ENCODE measurements around the gene UBE2L3. TPM values are rescaled to one million over a fixed set of nuclear protein-coding genes. Genes with fewer than 3 reads are reported as not detected.

Gene UBE2L3
- total RNA-seq, 6 experiments from 2014 or later = 16.8 to 34.4 (median 22.1) TPM

DNA sequence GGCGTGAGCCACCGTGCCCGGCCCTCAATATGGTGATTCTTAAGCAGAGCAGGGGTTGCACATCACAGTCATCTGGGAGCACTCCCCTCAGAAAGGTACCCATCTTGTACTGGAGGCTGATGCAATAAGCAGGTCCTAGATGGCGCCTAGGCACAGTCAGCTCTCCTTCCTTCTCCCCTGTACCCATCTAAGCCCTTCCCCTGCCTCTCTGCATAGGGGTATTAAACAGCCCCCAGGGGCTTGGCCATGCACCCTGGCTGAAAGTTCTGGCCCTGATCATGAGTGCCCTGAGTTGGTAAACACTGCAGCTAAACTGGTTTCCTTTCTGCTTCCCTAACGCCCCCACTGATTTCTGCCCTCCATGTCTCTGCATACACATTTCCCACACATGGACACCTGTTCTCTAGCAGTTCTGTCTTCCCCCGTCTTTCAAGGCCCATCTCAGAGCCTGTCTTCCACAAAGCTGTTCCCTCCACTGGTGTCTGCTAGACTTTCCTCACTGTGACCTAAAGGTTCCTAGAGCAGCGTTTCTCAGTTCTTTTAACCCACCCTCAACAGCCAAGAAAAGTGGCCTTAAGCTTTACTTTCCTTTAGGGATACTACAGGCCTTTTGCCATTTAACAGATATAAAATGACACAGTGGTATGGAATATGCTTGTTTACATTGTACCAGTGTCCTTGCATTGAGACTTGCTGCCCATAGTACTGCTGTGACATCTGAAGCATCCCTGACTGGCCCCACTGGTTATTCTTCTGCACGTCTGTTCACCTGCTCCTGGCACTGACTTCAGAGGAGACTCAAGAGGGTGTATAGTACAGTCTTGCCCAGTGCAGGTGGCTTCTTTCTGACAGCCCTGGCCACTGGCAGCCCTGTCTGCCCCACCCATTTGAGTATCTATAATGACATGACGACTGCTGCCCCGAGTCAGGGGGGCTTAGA lies 15.6 kb downstream of the UBE2L3 start:
- H3K27ac ChIP-seq = no peak overlapping the region
- DNase-seq (no peak), ATAC-seq (peak in 1 of 4 donors; percentile 25)
- no peak overlapping the region for H3K4me3 ChIP-seq
- WGBS (ENCODE audit: insufficient coverage, low coverage, low lambda C conversion rate, missing lambda C conversion rate) = 72% methylated on average over 5 of the region's 10 CpGs
- TF ChIP-seq, protein P1, sequence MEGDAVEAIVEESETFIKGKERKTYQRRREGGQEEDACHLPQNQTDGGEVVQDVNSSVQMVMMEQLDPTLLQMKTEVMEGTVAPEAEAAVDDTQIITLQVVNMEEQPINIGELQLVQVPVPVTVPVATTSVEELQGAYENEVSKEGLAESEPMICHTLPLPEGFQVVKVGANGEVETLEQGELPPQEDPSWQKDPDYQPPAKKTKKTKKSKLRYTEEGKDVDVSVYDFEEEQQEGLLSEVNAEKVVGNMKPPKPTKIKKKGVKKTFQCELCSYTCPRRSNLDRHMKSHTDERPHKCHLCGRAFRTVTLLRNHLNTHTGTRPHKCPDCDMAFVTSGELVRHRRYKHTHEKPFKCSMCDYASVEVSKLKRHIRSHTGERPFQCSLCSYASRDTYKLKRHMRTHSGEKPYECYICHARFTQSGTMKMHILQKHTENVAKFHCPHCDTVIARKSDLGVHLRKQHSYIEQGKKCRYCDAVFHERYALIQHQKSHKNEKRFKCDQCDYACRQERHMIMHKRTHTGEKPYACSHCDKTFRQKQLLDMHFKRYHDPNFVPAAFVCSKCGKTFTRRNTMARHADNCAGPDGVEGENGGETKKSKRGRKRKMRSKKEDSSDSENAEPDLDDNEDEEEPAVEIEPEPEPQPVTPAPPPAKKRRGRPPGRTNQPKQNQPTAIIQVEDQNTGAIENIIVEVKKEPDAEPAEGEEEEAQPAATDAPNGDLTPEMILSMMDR (IDR thresholded peaks at IDR 0.05) = no peak
- no peak for TF ChIP-seq POLR2A (IDR thresholded peaks at IDR 0.05)
- peaks cover 0 to 37% (median 14%) of the 10 kb centered on the region in 4 donors for H3K4me1 ChIP-seq
- intact Hi-C loops (cut with DNase I) = loop anchor here in 1 of 2 donors (5.0 kb wide), 1 partner anchor 44 kb away; no protein-coding TSS in a partner anchor
- no peaks in the 10 kb centered on the region for H3K36me3 ChIP-seq
- no peaks in the 10 kb centered on the region for H3K27me3 ChIP-seq
- no peaks in the 10 kb centered on the region for H3K9me3 ChIP-seq

DNA sequence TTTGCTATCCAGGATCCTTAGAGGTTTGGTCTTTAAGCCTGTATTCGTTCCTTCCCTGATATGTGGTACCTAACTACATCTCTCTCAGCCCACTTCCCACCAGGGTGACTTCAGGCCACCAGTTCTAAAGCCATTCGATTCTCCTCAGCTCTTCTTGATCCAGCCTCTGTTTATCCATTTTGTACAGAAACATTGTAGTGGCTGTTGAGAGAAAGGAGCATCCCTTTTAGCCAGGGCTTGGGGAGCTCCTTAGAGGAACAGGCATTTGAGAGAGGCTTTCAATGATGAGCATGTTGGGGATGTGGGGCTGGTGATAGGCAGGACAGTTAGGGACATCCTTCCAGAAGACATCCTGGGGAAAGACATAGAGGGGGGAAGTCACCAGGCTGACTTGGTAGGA lies 17.9 kb downstream of the UBE2L3 start:
- no peak for TF ChIP-seq POLR2A (IDR thresholded peaks at IDR 0.05)
- TF ChIP-seq, protein P1 (IDR thresholded peaks at IDR 0.05) = no peak
- H3K4me3 ChIP-seq = no peak overlapping the region
- no peaks in the 10 kb centered on the region for H3K36me3 ChIP-seq
- WGBS (ENCODE audit: insufficient coverage, low coverage, low lambda C conversion rate, missing lambda C conversion rate) = 65% methylated on average over 2 of the region's 2 CpGs
- ATAC-seq (no peak), DNase-seq (no peak)
- peaks cover 0 to 14% (median 4%) of the 10 kb centered on the region in 4 donors for H3K4me1 ChIP-seq
- no peak overlapping the region for H3K27ac ChIP-seq
- H3K9me3 ChIP-seq = no peaks in the 10 kb centered on the region
- intact Hi-C loops (cut with DNase I) = no loop called here
- H3K27me3 ChIP-seq = no peaks in the 10 kb centered on the region

DNA sequence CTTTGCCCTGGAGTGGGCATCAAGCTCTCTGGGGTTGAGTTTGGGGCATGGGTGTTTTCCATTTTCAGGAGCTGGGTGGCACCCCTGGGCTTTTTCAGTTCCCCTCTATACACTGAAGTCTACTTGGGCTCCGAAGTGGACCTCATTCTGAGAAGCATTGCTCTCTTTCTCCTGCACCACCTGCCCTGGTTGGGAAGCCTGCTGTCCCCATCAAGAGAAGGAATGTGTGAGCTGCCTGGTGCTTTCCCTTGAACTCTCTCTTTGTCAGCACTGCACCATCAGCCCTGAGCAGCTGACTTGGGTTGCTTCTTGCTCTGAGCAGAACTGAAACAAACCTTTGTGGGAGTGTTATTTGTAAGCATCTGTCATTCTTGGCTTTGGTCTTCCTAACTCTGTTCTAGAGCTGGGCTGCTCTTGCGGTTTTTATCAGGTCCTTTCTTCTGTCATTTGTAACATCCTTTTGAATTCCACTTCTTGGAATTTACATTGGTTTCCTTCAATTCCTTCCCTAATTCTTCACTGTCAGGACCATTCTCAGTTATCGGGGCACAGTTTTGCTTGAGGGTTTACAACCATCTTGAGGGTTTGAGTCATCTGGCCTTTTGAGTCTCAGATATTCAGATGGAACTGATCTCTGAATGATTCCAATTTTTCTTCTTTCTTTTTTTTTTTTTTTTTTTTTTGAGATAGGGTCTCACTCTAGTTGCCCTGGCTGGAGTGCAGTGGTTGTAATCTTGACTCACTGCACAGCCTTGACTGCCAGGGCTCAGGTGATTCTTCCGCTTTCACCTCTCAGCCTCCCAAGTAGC lies 20.5 kb downstream of the UBE2L3 start:
- Histone ChIP-seq H3K9me3 (no peaks in the 10 kb centered on the region), H3K27me3 (no peaks in the 10 kb centered on the region), H3K4me3 (no peak overlapping the region), H3K4me1 (peaks cover 0 to under 1% (median 0%) of the 10 kb centered on the region in 4 donors), H3K27ac (no peak overlapping the region), H3K36me3 (peaks cover 0 to 3% (median 2%) of the 10 kb centered on the region in 4 donors)
- WGBS (ENCODE audit: insufficient coverage, low coverage, low lambda C conversion rate, missing lambda C conversion rate) = 61% methylated on average over 4 of the region's 4 CpGs
- intact Hi-C loops (cut with DNase I) = no loop called here
- DNase-seq (no peak), ATAC-seq (peak in 3 of 4 donors; percentile 6 to 30 (median 27))
- TF ChIP-seq, protein P1 (IDR thresholded peaks at IDR 0.05) = no peak
- TF ChIP-seq POLR2A (IDR thresholded peaks at IDR 0.05) = no peak

DNA sequence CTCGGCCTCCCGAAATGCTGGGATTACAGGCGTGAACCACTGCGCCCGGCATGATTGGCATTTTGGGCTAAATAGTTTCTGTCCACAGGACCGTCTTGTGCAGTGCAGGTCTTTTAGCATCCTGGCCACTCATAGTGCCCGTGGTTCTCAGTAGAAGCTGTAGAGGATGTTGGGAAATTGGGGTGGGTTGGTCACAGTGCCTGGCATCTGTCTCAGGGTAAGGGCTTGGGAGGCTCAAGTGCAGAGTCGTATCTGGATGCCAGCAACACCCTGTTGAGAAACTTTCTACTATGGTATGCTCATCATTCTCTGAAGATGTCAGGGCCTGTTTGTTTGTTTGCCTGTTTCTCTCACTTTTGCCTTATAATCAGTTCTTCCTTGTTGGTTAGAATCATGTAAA lies 21.9 kb downstream of the UBE2L3 start:
- Histone ChIP-seq H3K36me3 (peaks cover 0 to 16% (median 8%) of the 10 kb centered on the region in 4 donors), H3K27ac (no peak overlapping the region), H3K9me3 (no peaks in the 10 kb centered on the region), H3K4me1 (no peaks in the 10 kb centered on the region), H3K4me3 (no peak overlapping the region), H3K27me3 (no peaks in the 10 kb centered on the region)
- WGBS (ENCODE audit: insufficient coverage, low coverage, low lambda C conversion rate, missing lambda C conversion rate) = 80% methylated on average over 1 of the region's 8 CpGs
- no peak for DNase-seq
- intact Hi-C loops (cut with DNase I) = no loop called here
- TF ChIP-seq, protein P1 (IDR thresholded peaks at IDR 0.05) = no peak
- TF ChIP-seq POLR2A (IDR thresholded peaks at IDR 0.05) = no peak
- no peak for ATAC-seq

Measured in right lobe of liver (tissue), 6 donors.